ENCODE results near the gene RDH13.
A peak's percentile ranks its signal among the peaks of the same experiment; 100 is the strongest.

The RDH13 gene

GRCh38 chr19:55091955-55092354 is 29.0 kb upstream of the RDH13 start:
- no peak for DNase-seq (ENCODE audit: low spot score)

DNA sequence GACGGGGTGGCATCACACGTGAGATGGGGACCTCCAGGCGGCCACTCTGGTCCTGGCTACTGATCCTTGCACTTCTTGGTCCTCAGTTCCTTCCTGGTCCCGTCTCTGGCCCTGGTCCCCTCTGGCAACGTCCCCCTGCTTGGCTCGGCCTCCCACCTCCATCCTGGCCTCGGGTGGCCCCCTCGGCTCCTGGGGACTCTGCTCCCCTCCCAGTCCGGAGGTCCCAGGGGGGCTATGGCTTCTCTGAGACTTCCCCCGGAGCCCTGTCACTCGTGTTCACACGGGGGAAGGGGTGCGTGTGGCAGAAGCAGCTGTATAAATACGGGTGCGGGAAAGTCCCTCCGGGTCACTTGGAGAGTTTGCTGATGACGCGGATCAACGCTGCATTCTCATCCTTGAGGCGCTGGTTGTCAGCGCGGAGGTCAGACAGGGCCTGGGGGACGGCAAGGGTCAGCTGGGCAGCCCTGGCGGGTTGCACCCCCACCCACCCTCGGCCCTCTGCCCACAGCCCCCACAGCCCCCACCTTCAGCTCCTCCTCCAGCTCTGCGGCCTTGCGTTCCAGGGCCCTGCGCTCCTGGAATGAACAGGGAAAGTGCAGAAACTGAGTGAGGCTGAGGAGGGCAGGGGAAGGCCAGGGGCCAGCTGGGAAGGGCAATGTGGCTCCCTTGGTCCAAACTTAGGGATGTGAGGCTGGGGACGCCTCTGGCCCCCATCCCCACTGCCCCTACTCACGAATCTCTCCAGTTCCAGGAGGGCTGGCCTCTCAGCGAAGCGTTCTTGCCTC is 28.4 kb upstream of the RDH13 start:
- no peak for DNase-seq (ENCODE audit: low spot score)

DNA sequence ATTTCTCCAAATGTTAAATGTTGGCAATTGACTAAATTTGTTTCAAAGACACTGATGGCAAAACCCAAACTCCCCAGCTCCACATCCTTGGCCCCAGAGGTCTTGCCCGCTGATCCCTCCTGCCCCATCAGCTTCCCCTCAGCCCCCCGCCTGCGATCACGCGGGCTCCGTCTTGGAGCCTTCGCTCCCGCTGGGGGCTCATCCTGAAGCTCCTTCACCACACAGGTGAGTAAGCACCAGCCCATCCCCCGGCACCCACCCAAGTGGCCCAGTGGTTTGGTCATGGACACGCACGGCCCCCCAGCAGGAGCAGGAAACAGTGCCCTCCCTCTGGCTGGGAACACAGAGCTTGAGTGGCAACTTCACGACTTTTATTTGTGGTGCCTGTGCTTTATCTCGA is 27.6 kb upstream of the RDH13 start:
- DNase-seq (ENCODE audit: low spot score), result no peak

DNA sequence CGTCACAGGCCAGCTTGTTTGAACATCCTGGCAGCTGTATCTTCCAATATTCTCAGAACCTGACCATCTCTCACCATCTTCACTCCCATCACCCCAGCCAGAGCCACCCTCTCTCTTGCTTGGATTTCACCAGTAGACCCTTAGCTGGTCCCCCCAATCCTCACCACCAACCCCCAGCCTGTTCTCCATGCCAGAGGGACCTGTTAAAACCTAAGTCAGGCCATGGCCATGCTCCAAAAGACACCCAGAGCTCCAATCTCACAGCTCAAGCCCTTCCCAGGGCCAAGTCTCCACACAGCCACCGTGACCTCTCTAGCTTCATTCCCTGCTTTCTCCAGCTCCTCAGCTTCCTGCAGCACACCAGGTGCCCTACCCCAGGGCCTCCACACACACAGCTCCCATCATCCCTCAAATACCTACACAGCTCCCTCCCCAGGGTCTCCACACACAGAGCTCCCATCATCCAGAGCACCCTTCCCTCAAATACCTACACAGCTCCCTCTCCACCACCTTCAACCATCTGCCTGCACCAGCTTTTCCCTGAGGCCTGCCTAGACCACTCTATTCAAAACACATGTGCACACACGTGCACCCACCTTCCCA is 26.5 kb upstream of the RDH13 start:
- no peak for DNase-seq (ENCODE audit: low spot score)

GRCh38 chr19:55088543-55089341 is 25.8 kb upstream of the RDH13 start:
- DNase-seq (ENCODE audit: low spot score), result peak; percentile 66

GRCh38 chr19:55088021-55088451 is 25.1 kb upstream of the RDH13 start:
- DNase-seq (ENCODE audit: low spot score), result no peak

- DNase-seq (ENCODE audit: low spot score), result no peak
These were observed 24.6 kb upstream of the RDH13 start for GRCh38 chr19:55087542-55087901.

DNA sequence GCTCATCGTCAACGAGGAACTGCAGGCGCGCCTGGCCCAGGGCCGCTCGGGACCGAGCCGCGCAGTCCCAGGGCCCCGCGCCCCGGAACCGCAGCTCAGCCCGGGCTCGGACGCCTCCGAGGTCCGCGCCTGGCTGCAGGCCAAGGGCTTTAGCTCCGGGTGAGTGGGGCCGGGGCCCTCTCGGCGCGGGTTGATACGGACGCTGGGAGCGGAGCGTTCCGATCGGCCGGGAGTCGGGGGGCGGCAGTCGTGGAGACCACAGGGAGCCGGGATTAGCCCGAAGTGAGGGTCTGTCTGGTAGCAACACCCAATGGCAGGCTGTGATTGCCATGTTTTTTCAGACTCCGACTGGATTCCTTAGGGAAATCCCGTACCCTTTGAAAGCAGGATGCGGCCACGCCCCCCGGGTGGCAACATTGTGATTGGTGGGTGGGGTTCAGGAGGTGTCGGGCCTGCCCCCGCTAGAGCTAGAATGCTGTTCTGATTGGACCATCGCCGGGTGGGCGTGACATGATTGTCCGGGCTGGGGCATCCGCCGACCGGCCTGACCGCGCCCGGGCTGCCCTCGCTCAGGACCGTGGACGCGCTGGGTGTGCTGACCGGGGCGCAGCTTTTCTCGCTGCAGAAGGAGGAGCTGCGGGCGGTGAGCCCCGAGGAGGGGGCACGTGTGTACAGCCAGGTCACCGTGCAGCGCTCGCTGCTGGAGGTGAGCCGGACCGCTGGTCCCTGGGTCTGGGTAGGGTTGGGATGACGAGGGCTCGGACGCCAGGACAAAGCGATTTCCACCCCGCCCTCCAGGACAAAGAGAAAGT is 24.0 kb upstream of the RDH13 start:
- peak; percentile 83 for DNase-seq (ENCODE audit: low spot score)

DNA sequence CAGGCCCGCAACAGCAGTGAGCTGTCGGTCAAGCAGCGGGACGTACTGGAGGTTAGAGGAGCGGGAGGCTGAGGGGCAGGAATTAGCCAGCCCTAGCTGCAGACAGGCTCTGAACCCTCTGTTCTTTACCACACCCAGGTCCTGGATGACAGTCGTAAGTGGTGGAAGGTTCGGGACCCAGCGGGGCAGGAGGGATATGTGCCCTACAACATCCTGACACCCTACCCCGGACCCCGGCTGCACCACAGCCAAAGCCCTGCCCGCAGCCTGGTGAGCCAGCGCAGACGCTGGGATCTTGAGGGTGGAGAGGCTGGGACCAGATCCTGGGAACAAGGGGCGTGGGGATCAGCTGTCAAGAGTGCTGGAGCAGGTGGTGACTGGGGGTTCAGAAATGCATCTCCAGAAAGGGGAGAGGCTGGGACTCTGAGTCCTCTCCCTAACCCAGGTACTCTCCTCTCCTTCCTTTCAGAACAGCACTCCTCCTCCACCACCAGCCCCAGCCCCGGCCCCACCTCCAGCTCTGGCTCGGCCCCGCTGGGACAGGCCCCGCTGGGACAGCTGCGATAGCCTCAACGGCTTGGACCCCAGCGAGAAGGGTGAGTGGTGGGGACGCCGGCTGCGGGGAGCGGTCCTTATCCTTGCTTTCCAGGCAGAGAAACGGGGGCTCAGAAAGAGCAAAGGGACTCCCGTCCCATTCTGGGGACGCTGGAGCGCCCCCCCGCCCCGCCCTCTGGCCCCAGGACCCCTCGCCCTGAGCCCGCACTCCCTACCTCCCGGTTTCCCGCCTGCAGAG is 23.2 kb upstream of the RDH13 start:
- no peak for DNase-seq (ENCODE audit: low spot score)

DNA sequence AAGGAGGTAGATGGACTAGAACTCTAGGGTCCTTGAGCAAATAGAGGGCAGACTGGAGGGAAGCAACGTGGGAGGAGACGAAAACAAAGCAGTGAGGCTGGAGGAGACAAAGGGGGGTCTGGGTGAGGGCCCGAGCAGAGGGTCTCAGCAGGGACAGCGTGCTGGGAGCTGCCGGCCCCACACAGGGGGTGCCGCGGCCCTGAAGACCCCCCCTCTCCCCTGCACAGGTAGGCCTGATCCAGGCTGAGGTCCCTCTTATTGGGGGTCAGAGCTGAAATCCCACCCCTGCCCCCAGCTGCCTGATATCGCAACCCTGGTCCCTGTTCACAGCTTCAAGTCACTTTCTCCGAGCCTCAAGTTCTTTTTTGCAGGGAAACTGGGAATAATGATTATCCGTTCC is 21.5 kb upstream of the RDH13 start:
- DNase-seq (ENCODE audit: low spot score), result no peak

DNA sequence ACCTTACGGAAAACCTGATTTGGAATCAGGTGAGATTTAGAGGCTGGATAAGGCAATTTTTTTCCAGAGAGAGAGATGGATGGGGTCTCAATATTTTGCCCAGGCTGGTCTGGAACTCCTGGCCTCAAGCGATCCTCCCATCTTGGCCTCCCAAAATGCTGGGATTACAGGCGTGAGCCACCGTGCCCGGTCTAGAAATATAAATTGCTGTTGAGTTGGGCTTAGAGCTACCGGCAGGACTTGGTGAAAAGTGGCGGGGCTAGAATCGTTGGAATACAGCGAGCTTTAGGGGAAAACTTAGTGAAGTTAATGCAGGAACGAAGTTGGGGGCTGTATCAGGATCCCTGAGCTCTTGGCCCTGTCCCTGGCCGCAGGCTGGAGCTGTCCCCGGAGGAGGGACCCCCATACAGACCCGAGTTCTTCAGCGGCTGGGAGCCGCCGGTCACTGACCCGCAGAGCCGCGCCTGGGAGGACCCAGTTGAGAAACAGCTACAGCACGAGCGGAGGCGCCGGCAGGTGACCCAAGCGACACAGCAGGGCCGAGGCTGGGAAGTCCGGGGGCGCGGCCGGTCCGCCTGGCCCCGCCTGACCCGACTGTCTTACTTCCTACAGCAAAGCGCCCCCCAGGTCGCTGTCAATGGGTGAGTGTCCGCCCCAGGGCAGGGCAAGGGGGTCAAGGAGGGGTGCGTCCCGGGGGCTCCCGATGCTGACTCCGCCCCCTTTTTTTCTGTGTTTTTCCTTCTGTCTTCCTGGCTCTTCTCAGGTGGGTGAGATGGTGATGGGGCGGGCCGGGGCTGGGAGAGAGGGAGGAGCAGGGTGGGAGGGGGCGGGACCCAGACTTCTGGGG is 20.3 kb upstream of the RDH13 start:
- DNase-seq (ENCODE audit: low spot score), result no peak

GRCh38 chr19:55082020-55082851 is 19.3 kb upstream of the RDH13 start:
- no peak for DNase-seq (ENCODE audit: low spot score)

- no peak for DNase-seq (ENCODE audit: low spot score)
These were observed 18.7 kb upstream of the RDH13 start for GRCh38 chr19:55081770-55082019.

- DNase-seq (ENCODE audit: low spot score), result peak; percentile 65
These were observed 18.2 kb upstream of the RDH13 start for GRCh38 chr19:55080968-55081769.

DNA sequence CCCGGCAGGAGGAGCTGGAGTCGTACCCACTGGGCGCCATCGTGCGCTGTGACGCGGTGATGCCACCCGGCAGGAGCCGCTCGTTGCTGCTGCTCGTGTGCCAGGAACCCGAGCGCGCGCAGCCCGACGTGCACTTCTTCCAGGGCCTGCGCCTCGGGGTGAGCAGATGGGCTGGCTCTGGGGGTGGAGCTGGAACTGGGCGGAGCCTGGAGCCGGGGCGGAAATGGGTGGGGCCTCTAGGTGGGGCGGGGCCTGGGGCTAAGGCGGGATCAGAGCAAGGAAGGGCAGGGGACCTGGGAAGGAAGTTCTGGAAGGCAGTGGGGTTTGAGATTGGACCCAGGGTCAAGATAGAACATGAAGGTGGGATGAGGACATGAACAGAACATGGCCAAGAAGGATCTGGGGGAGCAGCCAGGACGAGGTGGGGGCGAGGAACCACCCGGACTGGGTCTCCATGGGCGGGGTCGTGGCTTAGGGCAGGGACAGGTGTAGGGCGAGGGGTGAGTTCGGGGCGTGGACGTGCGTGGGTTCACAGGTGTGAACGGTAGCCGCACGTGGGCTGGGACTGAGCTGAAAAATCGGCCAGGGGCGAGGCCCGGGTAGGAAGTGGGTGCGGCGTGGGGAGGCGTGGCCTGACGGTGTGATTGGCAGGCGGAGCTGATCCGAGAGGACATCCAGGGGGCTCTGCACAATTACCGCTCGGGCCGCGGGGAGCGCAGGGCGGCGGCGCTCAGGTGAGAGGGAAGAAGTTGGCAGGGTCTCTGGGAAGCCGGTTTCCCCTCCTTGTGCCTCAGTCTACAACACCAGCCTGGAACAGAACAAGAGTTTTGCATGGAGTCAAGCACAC is 17.4 kb upstream of the RDH13 start:
- DNase-seq (ENCODE audit: low spot score), result peak; percentile 47

DNA sequence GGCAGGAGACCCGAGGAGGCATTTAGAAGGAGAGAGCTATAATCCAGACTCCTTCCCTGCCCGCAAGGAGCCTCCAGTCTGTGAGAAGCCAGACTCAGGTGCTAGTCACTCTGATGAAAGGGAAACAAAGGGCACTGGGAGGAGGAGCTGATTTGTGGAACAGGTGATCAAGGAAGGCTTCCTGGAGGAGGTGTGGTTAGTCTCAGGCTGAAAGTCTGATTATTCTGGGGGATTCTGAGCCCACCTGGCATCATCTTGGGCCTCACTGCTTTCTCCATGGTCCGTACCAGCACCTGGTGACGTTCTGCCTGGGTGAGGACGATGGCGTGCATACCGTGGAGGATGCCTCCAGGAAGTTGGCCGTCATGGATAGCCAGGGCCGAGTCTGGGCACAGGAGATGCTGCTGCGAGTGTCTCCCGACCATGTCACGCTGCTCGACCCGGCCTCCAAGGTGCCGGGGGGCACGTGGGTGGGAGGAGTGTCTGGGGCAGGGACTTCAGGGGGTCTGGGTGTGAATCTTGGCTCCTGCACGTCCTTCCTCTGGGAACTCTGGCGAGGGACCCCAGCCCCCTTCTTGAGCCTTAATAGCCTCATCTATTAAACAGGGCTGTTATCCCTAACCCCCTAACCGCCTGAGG is 16.6 kb upstream of the RDH13 start:
- DNase-seq (ENCODE audit: low spot score), result no peak

GRCh38 chr19:55078996-55079395 is 16.0 kb upstream of the RDH13 start:
- DNase-seq (ENCODE audit: low spot score), result no peak

GRCh38 chr19:55077106-55077505 is 14.2 kb upstream of the RDH13 start:
- DNase-seq (ENCODE audit: low spot score), result no peak
